IMR-90 (cell line): ENCODE measurements around the gene JMJD8. TPM values are rescaled to one million over a fixed set of nuclear protein-coding genes. Genes with fewer than 3 reads are reported as not detected.

Experiments used
- ATAC-seq: fragments of 200-7000 bp; cut with Tn5 transposase; 2 replicates; pipeline ENCODE4 v1.9.1; 2020; ENCODE audit warnings: low read depth, mild to moderate bottlenecking, moderate library complexity
- BruUV-seq: library from RNA; stranded (reverse); fragments of 400-500 nt; replicated peaks from 2 replicates; lab custom pipeline; 2021; lab: Mats Ljungman, UMichigan
- CTCF ChIA-PET: fragments of 300-600 bp; formaldehyde crosslinking; extraction: SDS; loops from one replicate; lab custom pipeline; 2021; ENCODE audit warnings: antibody characterized with exemption; lab: Yijun Ruan, JAX
- POLR2A ChIA-PET: fragments of 300-600 bp; sonication (Branson Sonifier 250); formaldehyde crosslinking; loops from one replicate; lab custom pipeline; 2022; ENCODE audit warnings: antibody characterized with exemption; ENCODE audit not compliant: unreplicated experiment; lab: Charles Lee
- DNase-seq: peaks from one replicate; pipeline ENCODE4 v3.0.0; 2013
- H2AFZ ChIP-seq: replicated peaks from 2 replicates; pipeline ENCODE3; 2013; ENCODE audit warnings: low read length, mild to moderate bottlenecking; ENCODE audit not compliant: poor library complexity
- H2AK5ac ChIP-seq: 2 replicates; pipeline ENCODE4 v1.6.1; 2013; ENCODE audit warnings: low read depth, low read length, inconsistent platforms
- H2AK9ac ChIP-seq: replicated peaks from 2 replicates; pipeline ENCODE3; 2013; ENCODE audit warnings: mild to moderate bottlenecking, low read depth, low read length, moderate library complexity; ENCODE audit not compliant: poor library complexity
- H2BK120ac ChIP-seq: 2 replicates; pipeline ENCODE4 v1.6.1; 2013; ENCODE audit warnings: low read depth, low read length, inconsistent platforms
- H2BK15ac ChIP-seq: 3 replicates; pipeline ENCODE4 v1.6.1; 2013; ENCODE audit warnings: low read depth, low read length, inconsistent platforms
- H2BK20ac ChIP-seq: 2 replicates; pipeline ENCODE4 v1.6.1; 2013; ENCODE audit warnings: low read depth, mild to moderate bottlenecking, inconsistent platforms, low read length, moderate library complexity
- H2BK5ac ChIP-seq: 2 replicates; pipeline ENCODE4 v1.6.1; 2013; ENCODE audit warnings: mild to moderate bottlenecking, low read depth, low read length, inconsistent platforms; ENCODE audit not compliant: poor library complexity, severe bottlenecking
- H3K14ac ChIP-seq: replicated peaks from 2 replicates; pipeline ENCODE4 v1.6.1; 2013; ENCODE audit warnings: low read depth, low read length, inconsistent platforms
- H3K18ac ChIP-seq: 2 replicates; pipeline ENCODE4 v1.6.1; 2013; ENCODE audit warnings: low read depth, low read length, control low read depth
- H3K23ac ChIP-seq: 2 replicates; pipeline ENCODE4 v1.6.1; 2013; ENCODE audit warnings: low read depth, low read length, inconsistent platforms
- H3K27ac ChIP-seq: 2 replicates; pipeline ENCODE4 v1.5.1; 2013; ENCODE audit warnings: mild to moderate bottlenecking, control low read depth, low read length; ENCODE audit not compliant: insufficient read depth
- H3K27me3 ChIP-seq: 2 replicates; pipeline ENCODE4 v1.6.1; 2013; ENCODE audit warnings: low read length; ENCODE audit not compliant: control insufficient read depth, insufficient read depth
- H3K36me3 ChIP-seq: 2 replicates; pipeline ENCODE4 v1.6.1; 2013; ENCODE audit warnings: low read length, mixed read lengths; ENCODE audit not compliant: control insufficient read depth, insufficient read depth
- H3K4ac ChIP-seq: 2 replicates; pipeline ENCODE4 v1.6.1; 2013; ENCODE audit warnings: low read depth, low read length, inconsistent platforms
- H3K4me1 ChIP-seq: 2 replicates; pipeline ENCODE4 v1.6.1; 2013; ENCODE audit warnings: low read length, mixed read lengths; ENCODE audit not compliant: control insufficient read depth, insufficient read depth
- H3K4me2 ChIP-seq: 2 replicates; pipeline ENCODE4 v1.6.1; 2013; ENCODE audit warnings: low read depth, mild to moderate bottlenecking, control low read depth, low read length, moderate library complexity
- H3K4me3 ChIP-seq: 2 replicates; pipeline ENCODE4 v1.5.1; 2013; ENCODE audit warnings: low read depth, mild to moderate bottlenecking, control low read depth, low read length, moderate library complexity; ENCODE audit not compliant: insufficient read depth
- H3K56ac ChIP-seq: 2 replicates; pipeline ENCODE4 v1.6.1; 2013; ENCODE audit warnings: low read length, inconsistent platforms; ENCODE audit not compliant: insufficient read depth; ENCODE audit errors: extremely low read depth
- H3K79me1 ChIP-seq, 2 experiments: 2 replicates each; pipeline ENCODE4 v1.6.1; 2013; ENCODE audit warnings: low read length in 2 of 2, inconsistent platforms in 1 of 2, low read depth in 1 of 2
- H3K9ac ChIP-seq: 2 replicates; pipeline ENCODE4 v1.6.1; 2013; ENCODE audit warnings: low read depth, low read length, control low read depth
- H3K9me1 ChIP-seq: 2 replicates; pipeline ENCODE4 v1.6.1; 2013; ENCODE audit warnings: low read length, inconsistent platforms; ENCODE audit not compliant: insufficient read depth
- H3K9me3 ChIP-seq: 2 replicates; pipeline ENCODE4 v1.6.1; 2013; ENCODE audit warnings: low read length; ENCODE audit not compliant: control insufficient read depth, insufficient read depth
- H4K20me1 ChIP-seq: 2 replicates; pipeline ENCODE4 v1.6.1; 2013; ENCODE audit warnings: low read length, inconsistent platforms; ENCODE audit not compliant: insufficient read depth
- H4K5ac ChIP-seq: 2 replicates; pipeline ENCODE4 v1.6.1; 2013; ENCODE audit warnings: mild to moderate bottlenecking, low read depth, low read length, control low read depth
- H4K8ac ChIP-seq, 2 experiments: 2 replicates each; pipeline ENCODE4 v1.6.1; 2013; ENCODE audit warnings: low read depth in 2 of 2, low read length in 2 of 2, control low read depth in 1 of 2, inconsistent platforms in 1 of 2
- H4K91ac ChIP-seq: 2 replicates; pipeline ENCODE4 v1.6.1; 2013; ENCODE audit warnings: low read depth, low read length, inconsistent platforms; ENCODE audit not compliant: insufficient read depth
- BHLHE40 ChIP-seq: fragments of 150-350 bp; IDR thresholded peaks from 2 replicates; pipeline ENCODE4 v1.6.1; 2016; ENCODE audit warnings: mild to moderate bottlenecking, low read depth, low read length
- CHD1 ChIP-seq: IDR thresholded peaks from 2 replicates; pipeline ENCODE4 v1.6.1; 2012; ENCODE audit warnings: low read depth, low read length, improper control_type of control experiment
- POLR2A ChIP-seq: IDR thresholded peaks from 2 replicates; pipeline ENCODE4 v1.6.1; 2012; ENCODE audit warnings: mild to moderate bottlenecking, low read depth, low read length
- SMC3 ChIP-seq: fragments of 150-350 bp; IDR thresholded peaks from 2 replicates; pipeline ENCODE4 v1.6.1; 2016; ENCODE audit warnings: low read depth, mild to moderate bottlenecking, antibody characterized with exemption, low read length, moderate library complexity
- USF2 ChIP-seq: fragments of 150-350 bp; IDR thresholded peaks from 2 replicates; pipeline ENCODE4 v1.6.1; 2017; ENCODE audit warnings: mild to moderate bottlenecking, antibody characterized with exemption, low read length, low read depth
- WGBS, 2 experiments: methylation state at CpG; one replicate each; pipeline versions ENCODE4 v1.1.5 to v1.1.7; 2013; ENCODE audit warnings: missing lambda C conversion rate in 2 of 2; ENCODE audit not compliant: insufficient read length in 1 of 2; ENCODE audit errors: extremely low coverage in 2 of 2; 5-methylcytosine and 5-hydroxymethylcytosine counted together
- dilution Hi-C: fragments of 300-500 bp; cut with HindIII; formaldehyde crosslinking; loops from one replicate; pipeline ENCODE4 v1.14.3; 2018; ENCODE audit warnings: low sequenced_read_pairs; ENCODE audit not compliant: unreplicated experiment
- in situ Hi-C: fragments of 300-500 bp; cut with MboI; formaldehyde crosslinking; loops from 3 replicates; pipeline ENCODE4 v1.14.3; 2019; ENCODE audit warnings: low sequenced_read_pairs, inconsistent platforms, mixed read lengths
- intact Hi-C: fragments of 100-400 bp; cut with micrococcal nuclease; formaldehyde crosslinking; loops from 2 replicates; pipeline ENCODE4 v1.10.0; 2022
- polyA plus RNA-seq, 3 experiments: library from polyadenylated mRNA; depleted of rRNA; stranded (reverse); fragments of >200 nt; gene quantifications; 2 replicates each; pipeline ENCODE4 v1.2.3, GENCODE V29; 2012; ENCODE audit warnings: low replicate concordance in 1 of 3
- total RNA-seq: library from RNA; depleted of rRNA; stranded (reverse); fragments of >200 nt; gene quantifications from 2 replicates; pipeline ENCODE4 v1.2.3, GENCODE V29; 2012
- TF ChIP-seq, protein P1 (sequence below): fragments of 150-350 bp; IDR thresholded peaks from 2 replicates; pipeline ENCODE4 v1.6.1; 2016; ENCODE audit warnings: low read depth, mild to moderate bottlenecking, low read length, moderate library complexity, borderline replicate concordance

JMJD8 gene
- total and polyA plus RNA-seq, 2 of the 4 experiments (the other 2 are of a cell fraction) = 17.7 to 62.5 TPM

DNA sequence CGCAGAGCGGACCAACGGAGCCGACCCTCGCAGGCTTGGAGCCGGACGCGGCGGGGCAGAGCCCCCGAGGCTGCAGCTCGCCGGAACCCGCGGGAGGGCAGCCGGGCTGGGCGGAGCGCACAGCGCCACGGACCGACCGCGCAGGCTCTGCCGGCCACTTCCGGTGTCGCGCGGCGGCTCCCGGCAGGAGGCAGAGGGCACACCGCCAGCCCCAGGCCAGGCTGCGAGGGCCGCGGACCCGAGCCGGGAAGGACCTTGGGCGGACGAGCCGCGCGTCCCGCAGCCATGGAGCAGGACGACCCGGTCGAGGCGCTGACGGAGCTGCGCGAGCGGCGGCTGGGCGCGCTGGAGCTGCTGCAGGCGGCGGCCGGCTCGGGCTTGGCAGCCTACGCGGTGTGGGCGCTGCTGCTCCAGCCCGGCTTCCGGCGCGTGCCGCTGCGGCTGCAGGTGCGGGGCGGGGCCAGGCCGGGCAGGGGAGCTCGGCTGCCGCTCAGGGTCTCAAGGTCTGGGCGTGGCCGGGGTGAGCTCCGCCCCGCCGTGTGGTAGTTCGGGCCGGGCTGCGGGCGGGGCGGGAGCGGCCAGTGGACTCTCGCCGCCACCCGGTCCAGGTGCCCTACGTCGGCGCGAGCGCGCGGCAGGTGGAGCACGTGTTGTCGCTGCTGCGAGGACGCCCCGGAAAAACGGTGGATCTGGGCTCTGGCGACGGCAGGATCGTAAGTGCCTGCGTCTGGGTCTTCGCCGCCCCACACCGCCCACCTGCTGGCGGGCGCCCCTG is 37.0 kb upstream of the JMJD8 start, which contains the start of gene ANTKMT:
TSS of gene ANTKMT (plus strand) at position 157 of the 775 bp plus-strand sequence. CDS start at position 286, 129 bp downstream.
- H4K8ac ChIP-seq = peak within 1 kb of the TSS; percentile 92 to 94
- H2AK9ac ChIP-seq = peak within 1 kb of the TSS; percentile 92
- H3K4me2 ChIP-seq = peak within 1 kb of the TSS; percentile 79
- H2AK5ac ChIP-seq = peak within 1 kb of the TSS; percentile 95
- peak within 1 kb of the TSS; percentile 10; the same call in 1 of the 2 replicates for H2BK120ac ChIP-seq
- H3K36me3 ChIP-seq = peaks cover 1% of the 10 kb centered on the region; the same call in 1 of the 2 replicates
- H2AFZ ChIP-seq = peak within 1 kb of the TSS; percentile 96
- peaks cover 6% of the 10 kb centered on the region for H4K20me1 ChIP-seq
- peak within 1 kb of the TSS; percentile 93 for H2BK5ac ChIP-seq
- DNase-seq (peak; percentile 64), ATAC-seq (peak; percentile 88)
- dilution Hi-C loops (no loop called here), intact Hi-C loops (no loop called here), in situ Hi-C loops (loop anchor here (25.0 kb wide), 1 partner anchor 341 kb away; the partner anchor contains the start of gene SSTR5)
- H2BK15ac ChIP-seq = no peak within 1 kb of the TSS
- BruUV-seq = no TSS peak
- H3K27ac ChIP-seq = peak within 1 kb of the TSS; percentile 97
- H3K4me1 ChIP-seq = peaks cover 13% of the 10 kb centered on the region
- POLR2A ChIA-PET = no interaction called here
- peak within 1 kb of the TSS; percentile 81 for H4K91ac ChIP-seq
- peak within 1 kb of the TSS; percentile 58; the same call in 1 of the 2 replicates for H3K18ac ChIP-seq
- CTCF ChIA-PET = no interaction called here
- no peaks in the 10 kb centered on the region for H3K9me3 ChIP-seq
- H3K4me3 ChIP-seq = peak within 1 kb of the TSS; percentile 98
- no peaks in the 10 kb centered on the region for H3K27me3 ChIP-seq
- H4K5ac ChIP-seq = peak within 1 kb of the TSS; percentile 95
- H2BK20ac ChIP-seq = no peak within 1 kb of the TSS
- no peaks in the 10 kb centered on the region for H3K9me1 ChIP-seq
- peak within 1 kb of the TSS; percentile 88 for H3K4ac ChIP-seq
- H3K79me1 ChIP-seq = peaks cover 13 to 18% of the 10 kb centered on the region in 2 experiments
- H3K23ac ChIP-seq = peak within 1 kb of the TSS; percentile 28; the same call in 1 of the 2 replicates
- peak within 1 kb of the TSS; percentile 88 for H3K9ac ChIP-seq
- TF ChIP-seq SMC3 (no peak), USF2 (no peak), POLR2A (0 out of 2 replicates have a peak, but pooled peaks have one; percentile 10), CHD1 (peak; percentile 68; the same call in 1 of the 2 replicates), BHLHE40 (peak; percentile 78)
- TF ChIP-seq, protein P1, sequence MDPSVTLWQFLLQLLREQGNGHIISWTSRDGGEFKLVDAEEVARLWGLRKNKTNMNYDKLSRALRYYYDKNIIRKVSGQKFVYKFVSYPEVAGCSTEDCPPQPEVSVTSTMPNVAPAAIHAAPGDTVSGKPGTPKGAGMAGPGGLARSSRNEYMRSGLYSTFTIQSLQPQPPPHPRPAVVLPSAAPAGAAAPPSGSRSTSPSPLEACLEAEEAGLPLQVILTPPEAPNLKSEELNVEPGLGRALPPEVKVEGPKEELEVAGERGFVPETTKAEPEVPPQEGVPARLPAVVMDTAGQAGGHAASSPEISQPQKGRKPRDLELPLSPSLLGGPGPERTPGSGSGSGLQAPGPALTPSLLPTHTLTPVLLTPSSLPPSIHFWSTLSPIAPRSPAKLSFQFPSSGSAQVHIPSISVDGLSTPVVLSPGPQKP = no peak
- 6% methylated on average over 73 of the region's 106 CpGs; no CpG with 5 or more reads in 1 of the 2 experiments for WGBS, 2 experiments
- peak within 1 kb of the TSS; percentile 64 for H3K56ac ChIP-seq
- peak within 1 kb of the TSS; percentile 49; the same call in 1 of the 2 replicates for H3K14ac ChIP-seq
